ENCODE results near the gene ACTL6B.
A peak's percentile ranks its signal among the peaks of the same experiment; 100 is the strongest.

ACTL6B gene

GRCh38 chr7:100629117-100629716 is 27.0 kb downstream of the ACTL6B start:
- peaks cover 23% of the 10 kb centered on the region for H3K4me1 Mint-ChIP-seq (ENCODE audit: low read depth)
- no peak overlapping the region for H3K27ac Mint-ChIP-seq
- H3K9me3 Mint-ChIP-seq = no peaks in the 10 kb centered on the region

GRCh38 chr7:100627238-100627549 is 29.1 kb downstream of the ACTL6B start:
- Mint-ChIP-seq H3K36me3 (ENCODE audit: low read depth) (peaks cover 11% of the 10 kb centered on the region), H3K4me3 (peak overlapping the region; percentile 81), H3K27ac (peak overlapping the region; percentile 58), H3K27me3 (no peaks in the 10 kb centered on the region), H3K9me3 (no peaks in the 10 kb centered on the region), H3K4me1 (ENCODE audit: low read depth) (peaks cover 10% of the 10 kb centered on the region)

More at GRCh38 chr7:100629117-100629716, 27.0 kb downstream of the ACTL6B start:
- Mint-ChIP-seq H3K27me3 (no peaks in the 10 kb centered on the region), H3K4me3 (no peak overlapping the region), H3K36me3 (ENCODE audit: low read depth) (peaks cover 7% of the 10 kb centered on the region)

- Mint-ChIP-seq H3K4me1 (ENCODE audit: low read depth) (peaks cover 10% of the 10 kb centered on the region), H3K9me3 (no peaks in the 10 kb centered on the region), H3K27ac (peak overlapping the region; percentile 58), H3K4me3 (peak overlapping the region; percentile 81), H3K27me3 (no peaks in the 10 kb centered on the region), H3K36me3 (ENCODE audit: low read depth) (peaks cover 11% of the 10 kb centered on the region)
Observed at GRCh38 chr7:100626530-100627237, 29.6 kb downstream of the ACTL6B start.

GRCh38 chr7:100626055-100626454 is 30.2 kb downstream of the ACTL6B start:
- H3K4me3 Mint-ChIP-seq = peak overlapping the region; percentile 81
- H3K9me3 Mint-ChIP-seq = no peaks in the 10 kb centered on the region
- H3K36me3 Mint-ChIP-seq (ENCODE audit: low read depth) = peaks cover 11% of the 10 kb centered on the region
- no peak overlapping the region for H3K27ac Mint-ChIP-seq
- H3K4me1 Mint-ChIP-seq (ENCODE audit: low read depth) = peaks cover 10% of the 10 kb centered on the region
- no peaks in the 10 kb centered on the region for H3K27me3 Mint-ChIP-seq

GRCh38 chr7:100623951-100624824 is 32.1 kb downstream of the ACTL6B start:
- H3K4me1 Mint-ChIP-seq (ENCODE audit: low read depth) = peaks cover 5% of the 10 kb centered on the region
- H3K9me3 Mint-ChIP-seq = no peaks in the 10 kb centered on the region
- H3K36me3 Mint-ChIP-seq (ENCODE audit: low read depth) = peaks cover 15% of the 10 kb centered on the region
- H3K4me3 Mint-ChIP-seq = no peak overlapping the region
- H3K27me3 Mint-ChIP-seq = no peaks in the 10 kb centered on the region
- H3K27ac Mint-ChIP-seq = no peak overlapping the region

GRCh38 chr7:100621554-100621953 is 34.7 kb downstream of the ACTL6B start:
- Mint-ChIP-seq H3K9me3 (no peaks in the 10 kb centered on the region), H3K27ac (no peak overlapping the region), H3K27me3 (no peaks in the 10 kb centered on the region), H3K4me3 (no peak overlapping the region), H3K36me3 (ENCODE audit: low read depth) (peaks cover 15% of the 10 kb centered on the region), H3K4me1 (ENCODE audit: low read depth) (peaks cover 5% of the 10 kb centered on the region)

GRCh38 chr7:100620804-100621203 is 35.4 kb downstream of the ACTL6B start:
- Mint-ChIP-seq H3K36me3 (ENCODE audit: low read depth) (peaks cover 14% of the 10 kb centered on the region), H3K9me3 (no peaks in the 10 kb centered on the region), H3K4me3 (no peak overlapping the region), H3K27ac (no peak overlapping the region), H3K27me3 (no peaks in the 10 kb centered on the region), H3K4me1 (ENCODE audit: low read depth) (peaks cover 3% of the 10 kb centered on the region)

GRCh38 chr7:100620239-100620638 is 36.0 kb downstream of the ACTL6B start:
- Mint-ChIP-seq H3K27me3 (no peaks in the 10 kb centered on the region), H3K27ac (no peak overlapping the region), H3K4me3 (no peak overlapping the region), H3K9me3 (no peaks in the 10 kb centered on the region), H3K4me1 (ENCODE audit: low read depth) (no peaks in the 10 kb centered on the region), H3K36me3 (ENCODE audit: low read depth) (peaks cover 8% of the 10 kb centered on the region)

- no peaks in the 10 kb centered on the region for H3K9me3 Mint-ChIP-seq
- peaks cover 12% of the 10 kb centered on the region for H3K4me1 Mint-ChIP-seq (ENCODE audit: low read depth)
- no peak overlapping the region for H3K4me3 Mint-ChIP-seq
- no peaks in the 10 kb centered on the region for H3K27me3 Mint-ChIP-seq
- no peak overlapping the region for H3K27ac Mint-ChIP-seq
- H3K36me3 Mint-ChIP-seq (ENCODE audit: low read depth) = no peaks in the 10 kb centered on the region
Observed at GRCh38 chr7:100614308-100614861, 41.9 kb downstream of the ACTL6B start.

GRCh38 chr7:100613412-100614175 is 42.7 kb downstream of the ACTL6B start:
- Mint-ChIP-seq H3K36me3 (ENCODE audit: low read depth) (no peaks in the 10 kb centered on the region), H3K27ac (no peak overlapping the region), H3K9me3 (no peaks in the 10 kb centered on the region), H3K4me3 (peak overlapping the region; percentile 77), H3K4me1 (ENCODE audit: low read depth) (peaks cover 12% of the 10 kb centered on the region), H3K27me3 (no peaks in the 10 kb centered on the region)

- Mint-ChIP-seq H3K27ac (peak overlapping the region; percentile 49), H3K4me3 (peak overlapping the region; percentile 85), H3K4me1 (ENCODE audit: low read depth) (peaks cover 12% of the 10 kb centered on the region), H3K9me3 (no peaks in the 10 kb centered on the region), H3K36me3 (ENCODE audit: low read depth) (no peaks in the 10 kb centered on the region), H3K27me3 (no peaks in the 10 kb centered on the region)
Observed at GRCh38 chr7:100612730-100613390, 43.4 kb downstream of the ACTL6B start.

GRCh38 chr7:100611983-100612729 is 44.1 kb downstream of the ACTL6B start, which contains the start of gene MOSPD3:
TSS of gene MOSPD3 (plus strand) at chr7:100612540. CDS start at chr7:100612792, 252 bp downstream.
- H3K9me3 Mint-ChIP-seq = no peaks in the 10 kb centered on the region

GRCh38 chr7:100609958-100610357 is 46.3 kb downstream of the ACTL6B start:
- Mint-ChIP-seq H3K36me3 (ENCODE audit: low read depth) (no peaks in the 10 kb centered on the region), H3K4me1 (ENCODE audit: low read depth) (peaks cover 23% of the 10 kb centered on the region), H3K27me3 (no peaks in the 10 kb centered on the region), H3K9me3 (no peaks in the 10 kb centered on the region), H3K4me3 (no peak overlapping the region), H3K27ac (no peak overlapping the region)

More at GRCh38 chr7:100611983-100612729, 44.1 kb downstream of the ACTL6B start, which contains the start of gene MOSPD3:
- H3K36me3 Mint-ChIP-seq (ENCODE audit: low read depth) = no peaks in the 10 kb centered on the region
- H3K27ac Mint-ChIP-seq = peak within 1 kb of the TSS; percentile 95
- peaks cover 12% of the 10 kb centered on the region for H3K4me1 Mint-ChIP-seq (ENCODE audit: low read depth)
- H3K4me3 Mint-ChIP-seq = peak within 1 kb of the TSS; percentile 85
- no peaks in the 10 kb centered on the region for H3K27me3 Mint-ChIP-seq

Measured in stimulated activated naive CD8-positive, alpha-beta T cell treated with anti-CD3 and anti-CD28 coated beads, Interleukin-15, Interleukin-2, amounts not matched to agents 100 ng/mL and 50 ng/mL, for 24 hours (primary cell).